CD4-positive, alpha-beta T cell treated with Interleukin-1 beta for 1 hour (primary cell): ENCODE data around the gene N4BP2.

Experiments
- DNase-seq, 2 donors: peaks; one replicate each; pipeline ENCODE4 v3.0.0-alpha.2; 2020 to 2022

Gene N4BP2

DNA sequence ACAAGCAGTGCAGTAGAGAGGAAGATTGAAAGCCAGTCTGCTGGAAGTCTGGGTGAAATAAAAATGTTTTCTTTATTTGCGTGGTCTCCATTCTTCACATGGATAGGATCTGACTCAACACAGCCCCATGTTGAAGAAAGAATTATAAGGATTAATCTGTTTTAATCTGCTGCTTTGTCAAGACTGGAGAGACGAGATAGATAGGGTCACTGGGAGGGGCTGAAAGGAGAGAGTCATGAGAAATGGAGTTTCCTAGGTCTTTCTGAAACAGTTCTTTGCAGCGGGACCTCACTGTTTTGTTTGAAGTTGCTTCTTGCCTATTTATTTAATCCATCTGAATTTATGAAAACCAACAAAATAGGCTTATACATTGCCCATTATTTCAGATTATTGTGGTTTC is 107.8 kb downstream of the N4BP2 start:
- DNase-seq: no peak

DNA sequence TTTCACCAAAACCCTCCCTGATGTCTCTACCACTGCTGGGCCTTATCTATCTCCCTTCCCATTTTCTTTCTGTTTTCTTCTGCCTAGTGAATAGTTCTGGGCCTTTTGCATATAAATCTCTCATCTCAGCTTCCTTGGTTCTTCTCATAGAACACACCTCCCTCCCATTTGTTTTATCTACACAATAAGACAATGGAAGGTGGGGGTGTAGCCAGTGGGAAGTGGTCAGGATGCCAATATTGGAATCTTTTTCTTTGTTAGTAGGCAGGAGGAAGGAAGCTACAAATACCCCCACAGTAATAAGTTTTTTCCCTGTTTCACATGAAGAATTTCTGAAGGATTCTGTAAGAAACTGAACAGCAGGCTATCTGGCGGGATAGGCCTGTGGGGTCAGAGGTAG is 109.3 kb downstream of the N4BP2 start:
- DNase-seq: no peak

DNA sequence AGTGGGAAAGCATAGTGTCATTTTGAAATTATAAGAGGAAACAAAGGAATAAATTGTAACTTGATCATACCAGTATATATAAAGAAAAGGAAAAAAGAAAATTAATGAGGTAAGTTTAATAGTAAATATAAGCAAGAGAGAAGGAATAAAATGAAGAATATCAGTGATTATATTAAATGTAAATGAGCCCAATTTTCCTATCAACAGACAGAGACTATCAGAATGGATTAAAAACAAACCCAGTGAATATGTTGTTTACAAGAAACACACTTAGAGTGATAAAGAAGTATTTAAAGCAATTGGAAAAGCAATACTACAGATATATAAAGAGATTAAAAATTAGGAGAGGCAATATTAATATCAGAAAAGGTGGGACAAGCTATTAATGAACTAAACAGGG is 111.4 kb downstream of the N4BP2 start:
- no peak for DNase-seq

DNA sequence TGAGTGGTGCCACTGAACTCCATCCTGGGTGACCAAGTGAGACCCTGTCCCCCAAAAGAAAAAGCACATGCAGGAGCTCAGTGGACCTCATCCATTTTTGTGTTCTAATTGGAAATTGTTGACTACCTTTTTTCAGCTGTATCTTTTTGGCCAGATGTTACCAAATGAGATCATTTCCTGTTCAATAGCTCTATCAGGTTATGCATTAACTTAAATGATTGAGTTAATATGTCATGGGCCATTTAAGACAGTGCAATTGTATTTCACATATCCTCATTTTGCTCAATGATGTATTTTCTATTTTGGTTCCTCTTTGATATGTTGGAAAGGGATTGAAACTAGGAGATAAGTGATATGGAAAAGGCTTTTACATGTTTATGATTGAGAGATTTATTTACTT is 113.9 kb downstream of the N4BP2 start:
- no peak for DNase-seq

DNA sequence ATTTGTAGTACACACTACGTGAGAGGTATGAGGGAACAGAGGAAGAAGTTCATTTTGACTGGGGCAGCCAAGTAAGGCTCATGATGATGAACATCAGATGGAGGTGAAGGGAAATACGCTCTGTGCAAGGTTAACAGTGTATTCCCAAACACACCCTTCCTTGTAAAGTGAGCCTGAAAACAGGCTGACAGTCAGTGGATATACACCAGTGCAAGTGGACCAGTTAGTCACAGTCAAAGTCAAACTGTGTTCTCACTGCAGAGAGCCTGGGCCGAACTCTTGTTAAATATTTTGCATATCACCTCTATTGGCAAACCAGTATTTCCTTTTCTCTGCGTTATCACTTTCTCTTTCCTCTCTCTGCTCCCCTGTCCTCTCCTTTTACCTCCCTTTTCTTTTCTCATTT is 116.8 kb downstream of the N4BP2 start:
- no peak for DNase-seq

DNA sequence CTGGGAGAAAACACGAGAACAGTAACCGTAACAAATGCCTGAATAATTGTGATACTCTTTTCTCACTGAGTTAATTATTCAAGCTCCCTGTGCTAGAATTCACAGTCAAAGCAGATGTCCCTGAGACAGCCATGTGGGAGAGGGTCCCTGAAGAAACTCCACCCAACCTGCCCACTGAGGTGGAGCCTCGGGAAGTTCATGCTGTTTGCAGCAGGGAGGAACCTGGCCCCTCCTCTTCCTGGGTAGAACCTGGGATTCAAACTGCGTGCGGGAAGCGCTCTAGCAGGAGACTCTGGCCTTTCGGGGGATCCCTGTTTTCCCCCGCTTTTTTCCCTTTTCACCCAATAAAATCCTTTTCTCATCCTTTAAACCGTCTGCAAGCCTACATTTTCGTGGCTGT is 120.0 kb downstream of the N4BP2 start:
- DNase-seq: no peak

DNA sequence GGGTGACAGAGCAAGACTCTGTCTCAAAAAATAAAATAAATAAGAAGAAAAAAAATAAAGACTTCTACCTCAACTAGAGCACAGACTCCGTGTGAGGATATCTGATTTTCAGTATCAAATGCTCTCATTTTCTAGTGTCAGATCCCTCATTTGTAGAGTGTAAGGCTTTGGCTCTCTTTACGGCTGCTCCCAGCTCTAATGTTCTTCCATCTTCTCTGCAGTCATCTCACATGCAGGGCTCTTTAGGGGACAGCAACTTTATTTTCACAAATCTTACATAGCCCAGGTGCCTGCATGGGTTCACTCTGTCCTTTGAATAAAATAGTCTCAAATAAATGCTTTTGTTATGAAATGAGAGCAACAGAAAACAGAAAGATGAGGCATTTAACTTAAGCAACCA is 120.9 kb downstream of the N4BP2 start:
- DNase-seq: no peak

DNA sequence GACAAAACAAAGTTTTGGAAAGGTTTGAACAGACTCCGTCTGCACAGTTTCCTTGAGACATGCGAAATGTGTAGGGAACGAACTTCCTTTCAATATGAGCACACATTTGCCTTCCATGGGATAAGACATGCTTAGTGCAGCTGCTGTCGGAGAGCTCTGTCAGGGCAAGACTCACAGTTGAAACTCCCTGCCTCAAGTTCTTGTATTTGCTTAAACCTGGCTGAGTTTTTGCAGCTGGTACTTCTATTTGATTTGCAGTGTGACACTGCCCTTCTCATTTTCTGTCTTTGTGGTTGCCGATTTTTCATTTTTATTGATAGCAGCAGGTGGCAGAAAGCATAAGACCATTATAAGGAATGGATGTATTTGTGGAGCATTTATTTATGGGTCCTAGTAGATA is 122.0 kb downstream of the N4BP2 start:
- DNase-seq: no peak

DNA sequence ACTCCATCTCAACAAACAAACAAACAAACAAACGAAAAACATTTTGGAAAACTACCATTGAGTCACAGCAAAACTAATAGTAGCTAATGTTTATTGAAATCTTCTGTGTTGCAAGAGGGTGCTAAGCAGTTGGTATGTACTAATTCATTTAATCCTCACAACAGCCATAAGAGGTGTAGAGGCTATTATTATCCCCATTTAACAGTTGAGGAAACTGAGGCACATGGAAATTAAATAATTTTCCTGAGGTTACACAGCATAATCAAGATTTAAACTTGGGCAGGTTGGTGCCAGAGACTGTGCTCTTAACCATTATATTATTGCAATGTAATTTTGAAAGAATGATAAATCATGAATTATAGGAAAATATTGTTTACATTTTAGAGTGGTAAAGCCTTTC is 122.7 kb downstream of the N4BP2 start:
- no peak for DNase-seq

DNA sequence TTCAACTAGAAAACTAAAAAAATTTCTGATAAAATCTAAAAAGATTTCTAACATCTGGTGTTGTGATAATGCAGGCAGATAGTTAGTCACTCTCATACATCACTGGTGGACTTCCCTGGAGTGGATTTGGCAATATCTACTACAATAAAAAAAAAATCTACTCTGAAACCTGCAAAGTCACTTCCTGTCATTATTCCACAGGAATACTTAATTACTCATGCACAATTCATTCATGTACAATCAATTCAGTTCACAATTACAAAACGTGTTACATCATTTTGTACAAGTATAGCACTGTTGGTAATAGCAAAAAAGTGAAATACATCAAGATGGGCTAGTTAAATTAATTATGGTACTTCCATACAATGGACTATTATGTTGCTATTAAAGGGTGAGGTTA is 123.7 kb downstream of the N4BP2 start:
- no peak for DNase-seq

DNA sequence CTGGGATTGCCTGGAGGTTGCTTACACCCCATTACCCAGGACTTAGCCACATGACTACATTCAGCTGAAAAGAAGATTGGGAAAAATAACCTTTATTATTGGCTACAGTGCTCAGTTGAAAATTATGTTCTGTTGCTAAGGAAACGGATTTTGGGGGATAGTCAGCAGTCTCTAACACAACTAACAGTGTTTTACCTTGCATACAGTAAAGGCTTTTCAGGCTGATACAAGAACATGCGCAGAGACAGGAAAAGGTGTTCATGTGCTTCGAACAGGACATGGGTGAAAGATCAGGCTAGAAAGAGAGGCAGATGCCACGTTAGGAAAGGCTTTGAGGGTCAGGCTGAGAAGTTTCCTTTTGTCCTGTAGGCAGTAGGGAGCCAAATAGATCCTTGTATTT is 125.4 kb downstream of the N4BP2 start:
- no peak for DNase-seq

DNA sequence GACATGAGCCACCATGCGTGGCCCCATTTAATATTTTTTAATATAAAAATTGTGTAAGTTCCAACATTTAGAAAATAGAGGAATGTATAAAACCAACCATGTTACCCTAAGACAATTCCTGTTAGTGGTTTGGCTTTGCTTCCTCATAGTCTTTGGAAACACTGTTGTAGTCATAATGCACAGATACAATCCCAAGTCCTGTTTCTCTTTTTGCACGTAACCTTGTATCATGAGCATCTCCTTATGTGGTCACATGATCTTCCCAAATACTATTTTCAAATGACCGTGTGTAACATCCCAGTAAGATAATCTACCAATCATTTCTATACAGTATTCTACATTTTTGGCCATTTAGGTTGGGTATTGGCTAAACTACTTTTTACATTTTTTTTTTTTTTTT is 126.3 kb downstream of the N4BP2 start:
- DNase-seq: no peak

DNA sequence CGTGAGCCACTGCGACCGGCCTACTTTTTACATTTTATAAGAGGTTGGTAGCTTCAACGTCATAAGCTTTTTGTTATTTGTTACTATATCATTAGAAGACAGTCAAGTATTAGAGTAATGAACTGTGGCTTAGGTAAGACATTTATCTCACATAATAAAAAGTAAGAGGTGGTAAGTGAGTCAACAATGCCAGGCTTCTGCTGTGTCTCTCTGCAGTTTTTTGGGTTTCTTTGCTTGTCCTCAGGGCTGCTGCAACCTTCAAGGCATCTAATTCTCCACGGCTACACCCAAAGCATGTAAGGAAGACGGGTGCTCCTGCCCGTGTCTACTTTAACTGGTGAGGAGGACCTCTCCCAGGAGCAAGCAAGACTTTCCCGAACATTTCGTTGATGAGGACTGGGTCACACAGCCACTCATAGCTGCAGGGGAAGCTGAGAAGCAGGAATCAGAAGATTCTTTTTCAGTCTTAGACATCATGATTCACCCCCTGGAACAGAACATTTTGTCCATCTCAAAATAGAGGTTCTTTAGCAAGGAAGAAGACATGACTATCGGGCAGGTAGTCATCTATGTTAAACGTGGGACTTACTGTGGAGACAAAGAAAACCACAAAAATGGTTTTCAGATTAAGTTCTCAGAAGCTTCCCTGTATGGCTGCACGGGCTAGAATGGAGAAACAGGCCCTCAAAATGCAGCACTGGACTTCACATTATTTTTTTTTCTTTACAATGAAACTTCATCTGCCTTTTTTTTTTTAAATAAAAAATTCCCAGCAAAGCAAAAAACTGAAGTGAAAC is 127.2 kb downstream of the N4BP2 start:
- DNase-seq: no peak

DNA sequence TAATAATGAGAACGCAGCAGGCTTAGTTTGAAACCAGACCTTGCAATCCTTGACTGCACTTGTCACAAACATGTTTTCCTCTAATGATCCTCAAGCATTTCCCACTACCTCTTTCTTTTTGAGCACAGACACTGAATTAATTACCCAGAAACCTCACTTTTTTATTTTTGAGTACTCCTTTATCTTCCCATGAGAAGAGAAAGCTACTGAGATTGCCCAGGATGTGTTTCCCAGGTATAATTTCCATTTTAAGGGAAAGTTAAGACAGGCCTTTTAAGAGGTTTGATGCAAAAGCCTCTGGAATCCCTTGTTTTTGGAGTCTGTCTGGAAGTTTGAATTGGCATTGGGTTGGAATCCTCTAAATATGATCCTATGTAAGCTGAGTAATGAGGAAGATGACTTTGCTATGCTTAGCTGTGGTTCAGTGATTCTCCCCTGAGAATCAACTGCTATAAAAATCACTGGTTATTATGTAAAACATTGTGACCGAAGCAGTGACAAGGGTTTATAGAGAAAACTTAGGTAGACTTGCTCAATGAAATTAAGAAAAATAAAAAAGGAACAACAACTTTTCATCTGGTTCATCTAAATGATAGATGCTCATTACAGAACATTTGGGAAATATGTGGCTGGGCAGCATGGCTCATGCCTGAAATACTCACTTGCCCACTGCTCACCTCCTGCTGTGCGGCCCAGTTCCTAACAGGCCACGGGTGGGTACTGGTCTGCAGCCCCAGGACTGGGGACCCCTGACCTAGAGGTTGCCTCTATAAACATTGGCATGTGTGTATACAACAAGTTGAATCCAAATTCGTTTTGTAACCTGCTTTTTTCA is 129.4 kb downstream of the N4BP2 start:
- DNase-seq: no peak

DNA sequence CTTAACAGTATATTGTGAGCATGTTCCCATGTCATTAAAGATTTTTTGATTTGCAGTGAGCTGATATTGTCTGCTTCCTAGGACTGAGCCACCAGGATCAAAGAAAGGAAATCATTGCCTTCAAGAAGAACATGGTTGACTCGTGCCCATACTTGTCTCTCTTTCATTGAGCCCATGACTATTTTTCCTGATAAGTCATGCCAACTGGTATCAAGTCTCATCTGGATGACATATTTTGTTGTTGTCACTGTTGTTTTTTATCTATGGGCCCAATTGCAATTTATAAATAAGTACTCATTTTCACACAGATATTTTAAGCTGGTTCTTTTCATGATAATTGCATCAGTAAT is 130.0 kb downstream of the N4BP2 start:
- no peak for DNase-seq

DNA sequence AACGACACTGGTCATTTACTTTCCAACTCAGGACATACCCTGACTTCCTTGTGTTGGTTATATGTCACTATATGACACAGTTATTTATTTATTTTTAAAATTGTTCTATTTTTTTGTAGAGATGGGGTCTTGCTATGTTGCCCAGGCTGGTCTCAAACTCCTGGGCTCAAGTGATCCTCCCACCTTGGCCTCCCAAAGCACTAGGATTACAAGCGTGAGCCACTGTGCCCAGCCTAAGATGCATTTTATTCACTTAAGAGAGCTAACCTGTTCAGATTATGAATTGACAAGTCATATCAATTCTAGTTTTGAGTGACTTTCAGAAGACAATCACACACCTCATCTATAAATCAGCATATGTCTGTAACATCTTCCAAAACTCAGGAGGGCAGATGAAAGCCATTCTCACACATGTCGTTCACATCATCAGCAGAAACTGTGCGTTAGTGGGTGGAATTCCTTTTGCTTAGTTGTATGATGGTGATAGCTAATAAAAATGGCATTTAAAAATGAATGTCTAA is 130.8 kb downstream of the N4BP2 start:
- no peak for DNase-seq

DNA sequence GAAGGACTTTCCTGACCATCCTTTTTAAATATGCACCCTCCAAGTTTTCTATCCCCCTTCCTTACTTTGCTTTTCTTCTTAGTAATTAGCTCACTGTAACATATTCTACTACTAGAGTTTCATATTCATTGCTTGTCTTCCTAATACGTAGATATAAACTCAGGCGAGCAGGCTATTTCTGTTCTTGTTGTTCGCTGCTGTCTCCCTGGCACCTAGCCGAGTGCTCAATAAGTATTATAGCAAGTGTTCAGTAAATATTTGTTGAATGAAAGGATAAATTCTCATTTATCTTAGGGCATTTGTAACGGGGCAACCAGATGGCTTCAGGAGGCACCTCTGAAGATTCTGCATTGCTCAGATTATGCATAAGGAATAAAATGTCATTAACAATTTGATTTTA is 133.4 kb downstream of the N4BP2 start:
- no peak for DNase-seq

DNA sequence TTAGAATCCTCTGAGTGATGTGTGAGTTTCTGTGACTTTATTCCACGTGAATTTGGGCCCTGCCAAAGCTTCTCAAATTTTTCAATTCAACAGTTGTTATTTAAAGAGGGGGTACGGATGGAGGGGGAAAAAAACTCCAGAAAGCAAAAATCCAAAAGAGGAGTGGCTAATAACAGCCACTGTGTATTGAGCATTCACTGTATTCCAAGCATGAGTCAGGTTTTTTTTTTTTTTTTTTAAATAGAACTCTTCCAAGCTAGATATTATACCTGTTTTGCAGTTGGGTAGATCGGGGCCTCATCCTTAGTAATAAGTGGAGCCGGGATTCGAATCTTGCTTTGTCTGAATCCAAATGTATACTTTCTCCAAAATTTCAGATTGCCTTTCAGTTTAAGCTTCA is 133.8 kb downstream of the N4BP2 start:
- DNase-seq: no peak

DNA sequence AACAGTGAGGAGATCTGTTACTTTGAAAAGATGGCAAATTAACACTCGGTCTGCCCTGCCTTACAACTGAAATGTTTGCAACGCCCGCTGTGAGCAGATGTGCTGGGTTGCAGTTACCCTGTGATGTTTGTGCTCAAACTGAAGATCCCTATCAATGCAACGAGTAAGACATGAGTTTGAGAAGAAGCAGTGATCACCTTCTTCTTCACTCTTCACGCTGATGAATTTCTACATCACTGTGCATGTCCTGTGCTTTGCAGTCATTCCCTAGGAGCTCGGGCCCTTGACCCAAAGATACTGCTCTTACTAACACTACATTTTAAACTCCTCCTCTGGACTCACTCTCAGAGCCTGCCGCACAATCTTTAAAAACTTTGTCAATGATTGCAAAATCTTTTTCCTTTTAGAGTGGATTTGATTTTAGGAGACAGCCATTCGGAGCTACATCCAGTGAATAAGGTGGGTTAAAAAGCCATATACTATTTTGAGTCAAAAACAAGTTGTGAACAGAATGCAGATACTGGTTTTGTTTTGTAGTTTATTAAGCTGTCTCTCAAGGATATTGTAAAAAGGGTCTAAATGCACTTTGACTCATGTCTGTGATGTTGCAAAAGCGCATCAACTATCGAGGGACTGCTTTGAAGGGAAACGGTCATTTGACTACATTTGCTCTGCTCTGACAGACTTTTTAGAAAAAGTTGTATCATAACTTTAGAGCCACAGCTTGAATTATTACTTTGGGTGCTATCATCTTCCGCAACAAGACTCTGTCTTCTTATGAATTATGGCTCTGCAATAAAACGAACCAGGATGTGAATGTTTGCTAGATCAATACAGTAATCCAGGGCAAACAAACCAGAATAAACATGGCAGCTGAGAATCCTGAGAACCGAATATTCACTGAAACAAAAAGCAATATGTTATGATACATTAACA is 134.5 kb downstream of the N4BP2 start:
- DNase-seq: no peak

DNA sequence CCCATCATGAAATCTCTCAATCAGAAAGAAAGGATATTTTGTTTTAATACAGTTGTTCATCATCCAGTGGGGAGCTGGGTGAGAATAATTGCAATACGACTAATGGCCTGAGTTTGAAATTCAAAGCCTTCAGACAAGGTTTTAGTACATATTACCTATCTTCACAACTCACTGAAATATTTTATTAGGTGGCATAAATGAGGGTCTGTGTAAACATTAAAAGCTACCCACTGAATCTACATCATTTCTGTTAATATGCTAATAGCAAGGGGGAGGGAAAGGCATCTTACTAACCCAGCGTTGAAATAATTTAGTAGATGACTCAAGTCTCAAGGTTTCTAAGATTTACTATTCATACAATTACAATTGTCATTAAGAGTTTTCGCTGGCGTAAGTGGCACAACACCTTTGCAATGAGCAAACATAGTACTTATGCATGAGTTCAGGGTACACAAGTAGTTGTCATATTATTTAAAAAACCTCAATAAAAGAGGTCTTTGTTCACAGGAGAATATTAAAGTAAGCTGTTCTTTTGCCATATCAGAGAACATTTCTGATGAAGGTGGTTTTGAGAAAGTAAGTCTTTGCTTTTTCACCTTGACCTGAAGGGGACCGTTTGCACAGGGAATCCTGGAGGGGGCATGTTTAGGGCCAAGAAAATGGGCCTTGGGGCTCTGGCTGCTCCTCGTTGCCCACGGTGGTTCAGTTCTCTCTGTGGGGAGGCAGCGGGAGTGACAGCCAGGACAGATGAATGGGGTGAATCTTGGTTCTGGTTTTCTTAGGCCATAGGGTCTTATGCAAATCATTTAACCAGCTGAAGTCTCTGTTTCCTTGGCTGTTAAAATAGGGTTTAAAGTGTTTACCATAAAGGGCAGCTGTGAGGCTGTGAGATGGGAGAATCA is 135.7 kb downstream of the N4BP2 start:
- no peak for DNase-seq

DNA sequence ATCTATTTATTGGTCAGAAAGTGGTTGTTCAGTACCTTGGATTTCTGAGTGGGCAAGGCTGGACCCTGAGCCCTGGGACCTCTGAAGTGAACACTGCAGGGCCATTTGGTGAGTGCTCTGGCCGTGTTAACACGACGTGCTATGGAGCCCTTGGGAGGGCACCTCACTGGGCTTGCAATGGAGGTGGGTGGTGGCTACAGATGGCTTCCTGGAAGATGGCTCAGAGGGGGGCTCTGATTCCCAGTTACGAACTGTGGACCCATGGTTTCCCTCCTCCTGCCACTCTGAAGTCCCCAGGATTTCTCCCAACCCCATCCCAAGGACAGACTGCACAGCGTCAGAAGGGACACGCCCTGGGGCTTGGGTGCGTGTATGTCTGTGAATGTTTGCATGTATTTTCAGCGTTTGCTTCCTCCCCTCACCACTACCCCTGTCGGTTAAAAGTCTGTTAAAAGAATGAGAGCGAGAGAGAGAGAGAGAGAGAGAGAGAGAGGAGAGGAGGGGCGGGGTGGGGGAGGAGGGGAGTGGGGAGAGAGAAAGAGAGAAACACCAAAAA is 136.4 kb downstream of the N4BP2 start:
- DNase-seq: peak in 1 of 2 donors; percentile 71

DNA sequence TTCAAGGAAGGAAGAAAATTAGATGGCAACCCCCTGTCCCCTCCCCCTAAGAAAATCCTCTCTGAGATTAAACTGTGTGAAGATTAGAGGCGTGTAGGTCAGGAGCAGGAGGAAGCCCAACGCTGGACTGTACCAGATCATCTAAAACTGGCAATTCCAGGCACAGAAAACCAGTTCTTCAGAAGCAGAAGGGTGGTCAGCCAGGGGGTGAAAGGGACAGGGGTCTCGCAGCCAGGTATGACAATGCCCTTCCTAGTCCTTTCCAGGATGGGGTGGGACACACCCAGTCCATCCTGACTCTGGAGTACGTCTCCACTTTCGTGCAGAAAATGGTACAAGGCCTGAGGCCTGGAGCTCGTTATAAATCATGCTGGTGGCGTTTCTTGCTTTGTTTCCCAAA is 136.9 kb downstream of the N4BP2 start:
- no peak for DNase-seq
